Ovary (tissue), 3 donors: Measurements from ENCODE around the gene LRMDA.

Experiments
- CTCF ChIP-seq, 3 donors: fragments of 450-650 bp in 2 of 3; fragments of 200-600 bp in 1 of 3; IDR thresholded peaks; one replicate each; pipeline versions ENCODE4 v1.5.1 to v1.8.0; 2016 to 2022; ENCODE audit warnings: antibody characterized with exemption in 3 of 3, mild to moderate bottlenecking in 1 of 3
- EP300 ChIP-seq: sonication (generic); formaldehyde crosslinking; IDR thresholded peaks from one replicate; pipeline ENCODE4 v1.6.1; 2017; ENCODE audit warnings: antibody characterized with exemption
- POLR2A ChIP-seq: fragments of 450-650 bp; IDR thresholded peaks from one replicate; pipeline ENCODE4 v1.6.1; 2017; ENCODE audit warnings: antibody characterized with exemption, mild to moderate bottlenecking, moderate library complexity
- donor health status: DM: no; HTN: no; CAD: no.

GRCh38 chr10:76091926-76092325, 660.5 kb downstream of the LRMDA start:
- no peak for TF ChIP-seq POLR2A
- no peak for TF ChIP-seq CTCF (IDR thresholded peaks at IDR 0.05)
- no peak for TF ChIP-seq EP300
